ENCODE data around the gene C10orf90.

The C10orf90 gene

GRCh38 chr10:126592901-126593300 is 77.6 kb downstream of the C10orf90 start:
- TF ChIP-seq OSR1 (CRISPR knock-in tag; IDR thresholded peaks at IDR 0.05) (no peak), ZNF8 (CRISPR knock-in tag; IDR thresholded peaks at IDR 0.05) (no peak), PPARA (CRISPR knock-in tag; IDR thresholded peaks at IDR 0.05; ENCODE audit: borderline replicate concordance) (no peak), TCF4 (CRISPR knock-in tag; IDR thresholded peaks at IDR 0.05; ENCODE audit: borderline replicate concordance) (no peak), SNAI2 (CRISPR knock-in tag; IDR thresholded peaks at IDR 0.05) (no peak), CREB5 (CRISPR knock-in tag; IDR thresholded peaks at IDR 0.05; ENCODE audit: low read depth) (no peak), ZNF70 (CRISPR knock-in tag; IDR thresholded peaks at IDR 0.05) (no peak), BACH2 (CRISPR knock-in tag; IDR thresholded peaks at IDR 0.05; ENCODE audit: borderline replicate concordance) (no peak)

GRCh38 chr10:126588024-126588423 is 82.5 kb downstream of the C10orf90 start:
- no peak for ATAC-seq
- TF ChIP-seq ZFP3 (CRISPR knock-in tag; IDR thresholded peaks at IDR 0.05), result no peak
- no peak for TF ChIP-seq CREB5 (CRISPR knock-in tag; IDR thresholded peaks at IDR 0.05; ENCODE audit: low read depth)
- TF ChIP-seq, protein P1, sequence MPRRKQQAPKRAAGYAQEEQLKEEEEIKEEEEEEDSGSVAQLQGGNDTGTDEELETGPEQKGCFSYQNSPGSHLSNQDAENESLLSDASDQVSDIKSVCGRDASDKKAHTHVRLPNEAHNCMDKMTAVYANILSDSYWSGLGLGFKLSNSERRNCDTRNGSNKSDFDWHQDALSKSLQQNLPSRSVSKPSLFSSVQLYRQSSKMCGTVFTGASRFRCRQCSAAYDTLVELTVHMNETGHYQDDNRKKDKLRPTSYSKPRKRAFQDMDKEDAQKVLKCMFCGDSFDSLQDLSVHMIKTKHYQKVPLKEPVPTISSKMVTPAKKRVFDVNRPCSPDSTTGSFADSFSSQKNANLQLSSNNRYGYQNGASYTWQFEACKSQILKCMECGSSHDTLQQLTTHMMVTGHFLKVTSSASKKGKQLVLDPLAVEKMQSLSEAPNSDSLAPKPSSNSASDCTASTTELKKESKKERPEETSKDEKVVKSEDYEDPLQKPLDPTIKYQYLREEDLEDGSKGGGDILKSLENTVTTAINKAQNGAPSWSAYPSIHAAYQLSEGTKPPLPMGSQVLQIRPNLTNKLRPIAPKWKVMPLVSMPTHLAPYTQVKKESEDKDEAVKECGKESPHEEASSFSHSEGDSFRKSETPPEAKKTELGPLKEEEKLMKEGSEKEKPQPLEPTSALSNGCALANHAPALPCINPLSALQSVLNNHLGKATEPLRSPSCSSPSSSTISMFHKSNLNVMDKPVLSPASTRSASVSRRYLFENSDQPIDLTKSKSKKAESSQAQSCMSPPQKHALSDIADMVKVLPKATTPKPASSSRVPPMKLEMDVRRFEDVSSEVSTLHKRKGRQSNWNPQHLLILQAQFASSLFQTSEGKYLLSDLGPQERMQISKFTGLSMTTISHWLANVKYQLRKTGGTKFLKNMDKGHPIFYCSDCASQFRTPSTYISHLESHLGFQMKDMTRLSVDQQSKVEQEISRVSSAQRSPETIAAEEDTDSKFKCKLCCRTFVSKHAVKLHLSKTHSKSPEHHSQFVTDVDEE (CRISPR knock-in tag; IDR thresholded peaks at IDR 0.05), result no peak
- TF ChIP-seq ZNF565 (CRISPR knock-in tag; conservative IDR thresholded peaks at IDR 0.05; ENCODE audit: low read depth), result no peak
- no peak for TF ChIP-seq ZC3H10 (CRISPR knock-in tag; IDR thresholded peaks at IDR 0.05)
- TF ChIP-seq RARB (CRISPR knock-in tag; IDR thresholded peaks at IDR 0.05), result no peak
- TF ChIP-seq ZFP30 (CRISPR knock-in tag; IDR thresholded peaks at IDR 0.05), result no peak
- TF ChIP-seq SNAI2 (CRISPR knock-in tag; IDR thresholded peaks at IDR 0.05), result no peak
- no peak for TF ChIP-seq OSR1 (CRISPR knock-in tag; IDR thresholded peaks at IDR 0.05)
- no peak for TF ChIP-seq POU6F1 (CRISPR knock-in tag; IDR thresholded peaks at IDR 0.05; ENCODE audit: borderline replicate concordance, low read depth)
- TF ChIP-seq PPARA (CRISPR knock-in tag; IDR thresholded peaks at IDR 0.05; ENCODE audit: borderline replicate concordance), result no peak
- TF ChIP-seq, protein P2, sequence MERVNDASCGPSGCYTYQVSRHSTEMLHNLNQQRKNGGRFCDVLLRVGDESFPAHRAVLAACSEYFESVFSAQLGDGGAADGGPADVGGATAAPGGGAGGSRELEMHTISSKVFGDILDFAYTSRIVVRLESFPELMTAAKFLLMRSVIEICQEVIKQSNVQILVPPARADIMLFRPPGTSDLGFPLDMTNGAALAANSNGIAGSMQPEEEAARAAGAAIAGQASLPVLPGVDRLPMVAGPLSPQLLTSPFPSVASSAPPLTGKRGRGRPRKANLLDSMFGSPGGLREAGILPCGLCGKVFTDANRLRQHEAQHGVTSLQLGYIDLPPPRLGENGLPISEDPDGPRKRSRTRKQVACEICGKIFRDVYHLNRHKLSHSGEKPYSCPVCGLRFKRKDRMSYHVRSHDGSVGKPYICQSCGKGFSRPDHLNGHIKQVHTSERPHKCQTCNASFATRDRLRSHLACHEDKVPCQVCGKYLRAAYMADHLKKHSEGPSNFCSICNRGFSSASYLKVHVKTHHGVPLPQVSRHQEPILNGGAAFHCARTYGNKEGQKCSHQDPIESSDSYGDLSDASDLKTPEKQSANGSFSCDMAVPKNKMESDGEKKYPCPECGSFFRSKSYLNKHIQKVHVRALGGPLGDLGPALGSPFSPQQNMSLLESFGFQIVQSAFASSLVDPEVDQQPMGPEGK (CRISPR knock-in tag; IDR thresholded peaks at IDR 0.05; ENCODE audit: borderline replicate concordance), result no peak
- no peak for TF ChIP-seq ESRRG (CRISPR knock-in tag; IDR thresholded peaks at IDR 0.05)
- no peak for TF ChIP-seq ARNTL (CRISPR knock-in tag; IDR thresholded peaks at IDR 0.05; ENCODE audit: borderline replicate concordance, low read depth)
- no peak for TF ChIP-seq TCF4 (CRISPR knock-in tag; IDR thresholded peaks at IDR 0.05; ENCODE audit: borderline replicate concordance)
- no peak for TF ChIP-seq ZNF70 (CRISPR knock-in tag; IDR thresholded peaks at IDR 0.05)
- TF ChIP-seq GLIS3 (CRISPR knock-in tag; IDR thresholded peaks at IDR 0.05), result no peak
- no peak for TF ChIP-seq ISL1 (CRISPR knock-in tag; IDR thresholded peaks at IDR 0.05)
- no peak for TF ChIP-seq BACH2 (CRISPR knock-in tag; IDR thresholded peaks at IDR 0.05; ENCODE audit: borderline replicate concordance)
- TF ChIP-seq CSDC2 (CRISPR knock-in tag; IDR thresholded peaks at IDR 0.05), result no peak

More at GRCh38 chr10:126592901-126593300, 77.6 kb downstream of the C10orf90 start:
- ATAC-seq, result no peak

- no peak for ATAC-seq
- TF ChIP-seq PPARA (CRISPR knock-in tag; IDR thresholded peaks at IDR 0.05; ENCODE audit: borderline replicate concordance) (no peak), TOX (CRISPR knock-in tag; IDR thresholded peaks at IDR 0.05; ENCODE audit: borderline replicate concordance) (no peak), ZNF8 (CRISPR knock-in tag; IDR thresholded peaks at IDR 0.05) (no peak), ZFP30 (CRISPR knock-in tag; IDR thresholded peaks at IDR 0.05) (no peak), ZC3H10 (CRISPR knock-in tag; IDR thresholded peaks at IDR 0.05) (no peak), ISL1 (CRISPR knock-in tag; IDR thresholded peaks at IDR 0.05) (no peak), ESRRG (CRISPR knock-in tag; IDR thresholded peaks at IDR 0.05) (no peak), RARB (CRISPR knock-in tag; IDR thresholded peaks at IDR 0.05) (no peak), POU6F1 (CRISPR knock-in tag; IDR thresholded peaks at IDR 0.05; ENCODE audit: borderline replicate concordance, low read depth) (no peak), CREB5 (CRISPR knock-in tag; IDR thresholded peaks at IDR 0.05; ENCODE audit: low read depth) (no peak), ARNTL (CRISPR knock-in tag; IDR thresholded peaks at IDR 0.05; ENCODE audit: borderline replicate concordance, low read depth) (no peak), CSDC2 (CRISPR knock-in tag; IDR thresholded peaks at IDR 0.05) (no peak), ZFP3 (CRISPR knock-in tag; IDR thresholded peaks at IDR 0.05) (no peak), GLIS3 (CRISPR knock-in tag; IDR thresholded peaks at IDR 0.05) (no peak)
- TF ChIP-seq, protein P2 (CRISPR knock-in tag; IDR thresholded peaks at IDR 0.05; ENCODE audit: borderline replicate concordance), result no peak
Measured at GRCh38 chr10:126586878-126587277, 83.6 kb downstream of the C10orf90 start.
